PFSK-1 (cell line): ENCODE results near the gene SSR4.

Experiments used
- POLR2AphosphoS5 ChIP-seq: IDR thresholded peaks from 2 replicates; pipeline ENCODE4 v1.6.1; 2012; ENCODE audit warnings: low read depth, mild to moderate bottlenecking, control low read depth, low read length, moderate library complexity
- SIN3A ChIP-seq: IDR thresholded peaks from 2 replicates; pipeline ENCODE4 v1.6.1; 2012; ENCODE audit warnings: mild to moderate bottlenecking, low read length, moderate library complexity, borderline replicate concordance; ENCODE audit not compliant: insufficient read depth
- TF ChIP-seq, protein P1 (sequence below), 2 experiments: IDR thresholded peaks; 2 replicates each; pipeline versions ENCODE4 v1.6.1 to v1.8.0; 2011 to 2012; ENCODE audit warnings: low read depth in 2 of 2, low read length in 2 of 2, control low read depth in 1 of 2, inconsistent platforms in 1 of 2, mild to moderate bottlenecking in 1 of 2, moderate library complexity in 1 of 2; ENCODE audit not compliant: insufficient read depth in 1 of 2

DNA sequence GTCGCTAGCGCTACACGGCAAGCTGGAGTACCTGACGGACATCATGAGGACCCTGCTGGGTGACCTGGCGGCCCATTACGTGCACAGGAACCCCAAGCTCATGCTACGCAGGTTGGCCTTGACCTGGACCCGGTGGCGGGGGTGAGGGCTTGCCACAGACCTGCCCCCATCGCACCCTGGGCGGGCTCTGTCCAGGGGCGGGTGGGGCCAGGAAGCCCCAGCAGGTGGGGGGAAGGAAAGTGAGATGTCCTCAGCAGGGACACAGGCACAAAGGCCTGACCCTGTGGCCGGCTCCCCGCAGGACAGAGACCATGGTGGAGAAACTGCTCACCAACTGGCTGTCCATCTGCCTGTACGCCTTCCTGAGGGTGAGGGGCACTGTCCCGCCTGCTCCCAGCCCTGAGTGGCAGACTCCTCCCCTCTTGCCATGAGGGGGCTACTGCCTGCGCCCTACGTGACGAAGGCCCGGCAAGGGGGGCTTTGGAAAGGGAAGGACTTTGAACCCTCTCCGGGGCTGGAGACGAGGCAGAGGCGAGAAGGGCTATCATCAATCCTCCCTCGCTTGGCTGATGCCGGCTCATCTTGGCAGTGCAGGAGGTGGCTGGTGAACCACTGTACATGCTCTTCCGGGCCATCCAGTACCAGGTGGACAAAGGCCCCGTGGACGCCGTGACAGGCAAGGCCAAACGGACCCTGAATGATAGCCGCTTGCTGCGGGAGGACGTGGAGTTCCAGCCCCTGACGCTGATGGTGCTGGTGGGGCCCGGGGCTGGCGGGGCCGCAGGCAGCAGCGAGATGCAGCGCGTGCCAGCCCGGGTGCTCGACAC lies 19.0 kb upstream of the SSR4 start:
- TF ChIP-seq POLR2AphosphoS5 = no peak
- TF ChIP-seq, protein P1, sequence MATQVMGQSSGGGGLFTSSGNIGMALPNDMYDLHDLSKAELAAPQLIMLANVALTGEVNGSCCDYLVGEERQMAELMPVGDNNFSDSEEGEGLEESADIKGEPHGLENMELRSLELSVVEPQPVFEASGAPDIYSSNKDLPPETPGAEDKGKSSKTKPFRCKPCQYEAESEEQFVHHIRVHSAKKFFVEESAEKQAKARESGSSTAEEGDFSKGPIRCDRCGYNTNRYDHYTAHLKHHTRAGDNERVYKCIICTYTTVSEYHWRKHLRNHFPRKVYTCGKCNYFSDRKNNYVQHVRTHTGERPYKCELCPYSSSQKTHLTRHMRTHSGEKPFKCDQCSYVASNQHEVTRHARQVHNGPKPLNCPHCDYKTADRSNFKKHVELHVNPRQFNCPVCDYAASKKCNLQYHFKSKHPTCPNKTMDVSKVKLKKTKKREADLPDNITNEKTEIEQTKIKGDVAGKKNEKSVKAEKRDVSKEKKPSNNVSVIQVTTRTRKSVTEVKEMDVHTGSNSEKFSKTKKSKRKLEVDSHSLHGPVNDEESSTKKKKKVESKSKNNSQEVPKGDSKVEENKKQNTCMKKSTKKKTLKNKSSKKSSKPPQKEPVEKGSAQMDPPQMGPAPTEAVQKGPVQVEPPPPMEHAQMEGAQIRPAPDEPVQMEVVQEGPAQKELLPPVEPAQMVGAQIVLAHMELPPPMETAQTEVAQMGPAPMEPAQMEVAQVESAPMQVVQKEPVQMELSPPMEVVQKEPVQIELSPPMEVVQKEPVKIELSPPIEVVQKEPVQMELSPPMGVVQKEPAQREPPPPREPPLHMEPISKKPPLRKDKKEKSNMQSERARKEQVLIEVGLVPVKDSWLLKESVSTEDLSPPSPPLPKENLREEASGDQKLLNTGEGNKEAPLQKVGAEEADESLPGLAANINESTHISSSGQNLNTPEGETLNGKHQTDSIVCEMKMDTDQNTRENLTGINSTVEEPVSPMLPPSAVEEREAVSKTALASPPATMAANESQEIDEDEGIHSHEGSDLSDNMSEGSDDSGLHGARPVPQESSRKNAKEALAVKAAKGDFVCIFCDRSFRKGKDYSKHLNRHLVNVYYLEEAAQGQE (IDR thresholded peaks at IDR 0.05; ENCODE audit: insufficient read depth in 1 of 2, low read depth in 2 of 2, low read length in 2 of 2) = no peak
- TF ChIP-seq SIN3A = no peak
